Suppressor macrophage treated with lipopolysaccharide for 1 hour (primary cell): ENCODE data around the gene COX7A2.

Experiments used
- DNase-seq, 3 donors: peaks; one replicate each; pipeline ENCODE4 v3.0.0-alpha.2; 2020 to 2022

COX7A2 gene

DNA sequence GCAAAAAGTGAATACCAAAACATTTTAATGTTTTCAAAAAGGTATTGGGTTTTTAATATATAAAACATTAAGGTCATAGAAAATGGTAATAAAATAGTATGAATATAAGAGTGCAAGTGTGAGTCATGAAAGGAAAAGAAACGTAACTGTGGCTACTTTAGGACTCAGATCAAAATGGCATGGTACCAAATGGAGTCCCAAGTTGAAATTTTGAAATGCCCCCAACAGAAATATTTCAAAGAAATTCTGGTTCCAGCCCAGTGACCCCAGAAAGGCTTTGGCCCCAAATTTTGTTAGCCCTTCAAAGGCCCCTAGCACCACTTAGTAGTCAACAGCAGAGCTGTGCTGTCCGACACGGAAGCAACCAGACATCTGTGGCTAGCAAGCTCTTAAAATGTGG lies 43.7 kb downstream of the COX7A2 start:
- no peak for DNase-seq

DNA sequence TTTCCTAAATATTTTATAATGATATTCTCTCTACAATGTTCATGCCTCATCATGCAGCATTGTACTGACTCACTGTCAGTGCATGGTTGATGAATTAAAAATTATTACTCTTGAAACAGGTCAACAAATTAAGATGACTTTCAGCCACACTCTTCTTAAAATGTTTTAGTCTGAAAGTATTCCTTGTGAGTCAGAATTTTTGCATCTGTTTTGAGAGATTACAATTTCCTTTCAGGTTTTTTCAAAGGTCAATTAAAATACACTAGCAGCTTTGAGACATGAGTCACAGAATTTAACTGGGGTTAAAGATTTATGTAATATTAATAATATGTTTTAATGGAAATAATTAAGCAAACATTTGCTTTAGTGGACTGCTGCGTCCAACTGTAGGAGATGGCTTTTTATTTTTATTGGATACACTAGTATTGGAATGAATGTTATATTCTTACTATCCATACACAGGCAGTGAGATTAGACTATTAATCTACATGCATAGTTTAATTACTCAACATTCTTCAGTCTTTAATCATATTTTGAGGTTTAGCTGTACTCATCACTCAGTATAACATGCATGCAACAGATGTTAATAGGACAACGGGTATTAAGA lies 47.4 kb downstream of the COX7A2 start:
- DNase-seq = no peak

GRCh38 chr6:75188221-75188925 lies 55.2 kb downstream of the COX7A2 start:
- DNase-seq = no peak
